Parathyroid adenoma (tissue), 2 donors: ENCODE results near the gene KLF13.

Experiments
- H2AFZ ChIP-seq: fragments of 300-600 bp; sonication (generic); one replicate; pipeline ENCODE4 v1.7.0; 2017; ENCODE audit warnings: antibody characterized with exemption, mild to moderate bottlenecking
- H3K27ac ChIP-seq: fragments of 300-600 bp; sonication (generic); one replicate; pipeline ENCODE4 v1.7.0; 2017
- H3K27me3 ChIP-seq: fragments of 300-600 bp; sonication (generic); one replicate; pipeline ENCODE4 v1.7.0; 2017; ENCODE audit warnings: low read length; ENCODE audit not compliant: control insufficient read depth, insufficient read depth
- H3K36me3 ChIP-seq: fragments of 300-600 bp; sonication (generic); one replicate; pipeline ENCODE4 v1.7.0; 2017; ENCODE audit warnings: low read length; ENCODE audit not compliant: control insufficient read depth, insufficient read depth
- H3K4me1 ChIP-seq: fragments of 300-600 bp; sonication (generic); one replicate; pipeline ENCODE4 v1.7.0; 2017; ENCODE audit warnings: control low read depth
- H3K4me2 ChIP-seq: fragments of 300-600 bp; sonication (generic); one replicate; pipeline ENCODE4 v1.7.0; 2017; ENCODE audit warnings: low read length
- H3K4me3 ChIP-seq: fragments of 300-600 bp; sonication (generic); one replicate; pipeline ENCODE4 v1.7.0; 2017; ENCODE audit warnings: low read depth, low read length
- H3K79me2 ChIP-seq: fragments of 300-600 bp; sonication (generic); one replicate; pipeline ENCODE4 v1.7.0; 2017; ENCODE audit warnings: control low read depth
- H3K9ac ChIP-seq: fragments of 300-600 bp; sonication (generic); one replicate; pipeline ENCODE4 v1.7.0; 2017; ENCODE audit warnings: mild to moderate bottlenecking
- H3K9me3 ChIP-seq: fragments of 300-600 bp; sonication (generic); one replicate; pipeline ENCODE4 v1.7.0; 2017; ENCODE audit warnings: low read length; ENCODE audit not compliant: control insufficient read depth
- CTCF ChIP-seq: fragments of 300-600 bp; sonication (generic); IDR thresholded peaks from one replicate; pipeline ENCODE4 v1.7.0; 2017; ENCODE audit warnings: antibody characterized with exemption, mild to moderate bottlenecking
- donor health status: primary hyperparathyroidism.

Gene KLF13

GRCh38 chr15:31403606-31404005 lies 77.0 kb downstream of the KLF13 start:
- H3K27ac ChIP-seq: no peak overlapping the region

DNA sequence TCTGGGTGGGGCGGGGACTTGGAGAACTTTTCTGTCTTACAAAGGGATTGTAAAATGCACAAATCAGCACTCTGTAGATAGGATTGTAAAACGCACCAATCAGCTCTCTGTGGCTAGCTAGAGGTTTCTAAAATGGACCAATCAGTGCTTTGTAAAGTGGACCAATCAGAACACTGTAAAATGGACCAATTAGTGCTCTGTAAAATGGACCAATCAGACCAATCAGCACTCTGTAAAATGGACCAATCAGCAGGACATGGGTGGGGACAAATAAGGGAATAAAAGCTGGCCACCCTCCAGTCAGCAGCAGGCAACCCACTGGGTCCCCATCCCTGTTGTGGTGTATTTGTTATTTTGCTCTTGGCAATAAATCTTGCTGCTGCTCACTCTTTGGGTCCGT lies 77.7 kb downstream of the KLF13 start:
- Histone ChIP-seq H2AFZ (no peak overlapping the region), H3K4me2 (no peak overlapping the region), H3K36me3 (no peaks in the 10 kb centered on the region), H3K79me2 (no peaks in the 10 kb centered on the region), H3K27ac (no peak overlapping the region), H3K9me3 (no peaks in the 10 kb centered on the region), H3K4me3 (no peak overlapping the region), H3K4me1 (no peaks in the 10 kb centered on the region), H3K27me3 (no peaks in the 10 kb centered on the region), H3K9ac (no peak overlapping the region)
- no peak for TF ChIP-seq CTCF

More at GRCh38 chr15:31403606-31404005, 77.0 kb downstream of the KLF13 start:
- no peaks in the 10 kb centered on the region for H3K4me1 ChIP-seq
- no peaks in the 10 kb centered on the region for H3K9me3 ChIP-seq
- no peak overlapping the region for H3K4me3 ChIP-seq
- H3K79me2 ChIP-seq: no peaks in the 10 kb centered on the region
- H2AFZ ChIP-seq: no peak overlapping the region
- H3K27me3 ChIP-seq: no peaks in the 10 kb centered on the region
- H3K36me3 ChIP-seq: no peaks in the 10 kb centered on the region
- no peak for TF ChIP-seq CTCF
- H3K9ac ChIP-seq: no peak overlapping the region
- H3K4me2 ChIP-seq: no peak overlapping the region

GRCh38 chr15:31405200-31405920 lies 78.7 kb downstream of the KLF13 start:
- Histone ChIP-seq H3K36me3 (no peaks in the 10 kb centered on the region), H3K9me3 (no peaks in the 10 kb centered on the region), H3K4me1 (no peaks in the 10 kb centered on the region), H3K4me3 (no peak overlapping the region), H3K4me2 (no peak overlapping the region), H3K27me3 (no peaks in the 10 kb centered on the region), H3K79me2 (no peaks in the 10 kb centered on the region), H3K27ac (no peak overlapping the region), H3K9ac (no peak overlapping the region), H2AFZ (no peak overlapping the region)
- TF ChIP-seq CTCF: no peak

DNA sequence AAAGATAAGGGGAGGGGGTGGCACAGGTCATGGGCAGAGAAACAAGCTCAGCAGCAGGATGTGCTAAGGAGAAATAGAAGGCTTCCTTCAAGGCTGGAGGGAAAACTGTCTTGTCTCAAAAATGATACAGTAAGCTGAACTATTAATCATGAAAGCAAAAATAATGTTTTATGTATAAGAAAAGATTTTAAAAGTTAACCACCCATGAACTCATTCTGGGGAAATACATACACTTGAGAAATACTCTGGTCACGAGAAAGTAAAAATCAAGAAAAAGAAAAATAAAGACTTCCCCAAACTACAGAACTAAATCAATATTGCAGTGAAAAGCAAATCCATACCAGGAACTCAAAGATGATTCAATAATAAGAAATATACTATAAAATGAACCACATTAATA lies 80.7 kb downstream of the KLF13 start:
- Histone ChIP-seq H3K9me3 (no peaks in the 10 kb centered on the region), H3K27me3 (no peaks in the 10 kb centered on the region), H2AFZ (no peak overlapping the region), H3K79me2 (no peaks in the 10 kb centered on the region), H3K9ac (no peak overlapping the region), H3K27ac (no peak overlapping the region), H3K4me2 (no peak overlapping the region), H3K4me3 (no peak overlapping the region), H3K36me3 (no peaks in the 10 kb centered on the region), H3K4me1 (no peaks in the 10 kb centered on the region)
- no peak for TF ChIP-seq CTCF

GRCh38 chr15:31407851-31408250 lies 81.2 kb downstream of the KLF13 start:
- no peak for TF ChIP-seq CTCF

More at GRCh38 chr15:31407851-31408250, 81.2 kb downstream of the KLF13 start:
- Histone ChIP-seq H3K9me3 (no peaks in the 10 kb centered on the region), H3K4me1 (no peaks in the 10 kb centered on the region), H3K4me2 (no peak overlapping the region), H3K9ac (no peak overlapping the region), H2AFZ (no peak overlapping the region), H3K36me3 (no peaks in the 10 kb centered on the region), H3K79me2 (no peaks in the 10 kb centered on the region), H3K4me3 (no peak overlapping the region), H3K27me3 (no peaks in the 10 kb centered on the region), H3K27ac (no peak overlapping the region)
